ENCODE data around the gene CLASRP.

- no peak for TF ChIP-seq CTCF (conservative IDR thresholded peaks at IDR 0.05; ENCODE audit: low read length)
- TF ChIP-seq EZH2phosphoT487 (IDR thresholded peaks at IDR 0.05; ENCODE audit: borderline replicate concordance): no peak
Measured at GRCh38 chr19:45071545-45071938, 32.7 kb downstream of the CLASRP start.
